ENCODE results near the gene CAMSAP3.
A peak's percentile ranks its signal among the peaks of the same experiment; 100 is the strongest.

Gene CAMSAP3

GRCh38 chr19:7549429-7550148, 46.1 kb upstream of the CAMSAP3 start:
- Histone ChIP-seq H4K20me1 (ENCODE audit: insufficient read depth, low read length) (no peaks in the 10 kb centered on the region), H3K4me1 (ENCODE audit: low read length) (peaks cover 3% of the 10 kb centered on the region; the same call in 1 of the 2 replicates), H3K9me2 (replicated peaks; ENCODE audit: insufficient read depth, low read length) (no peaks in the 10 kb centered on the region), H3K9ac (ENCODE audit: low read length) (no peak overlapping the region), H3K36me3 (replicated peaks; ENCODE audit: insufficient read depth, low read length) (no peaks in the 10 kb centered on the region), H2AFZ (ENCODE audit: low read length) (no peak overlapping the region), H3K4me2 (ENCODE audit: low read depth, low read length) (no peak overlapping the region), H3F3A (ENCODE audit: insufficient read depth, low read length) (no peaks in the 10 kb centered on the region), H3K27ac (ENCODE audit: low read length) (no peak overlapping the region), H3K79me2 (ENCODE audit: low read length) (no peaks in the 10 kb centered on the region), H3K9me3 (replicated peaks; ENCODE audit: insufficient read depth, low read length) (no peaks in the 10 kb centered on the region), H3K27me3 (replicated peaks; ENCODE audit: insufficient read depth, low read length) (no peaks in the 10 kb centered on the region), H3K4me3 (ENCODE audit: low read length) (no peak overlapping the region)
- DNase-seq: no peak
- TF ChIP-seq CTCF (IDR thresholded peaks at IDR 0.05; ENCODE audit: low read length) (no peak), EZH2phosphoT487 (IDR thresholded peaks at IDR 0.05; ENCODE audit: low read length) (no peak), EZH2 (optimal IDR thresholded peaks at IDR 0.05; ENCODE audit: low read depth, low read length) (no peak)

- Histone ChIP-seq H3K9ac (ENCODE audit: low read length) (no peak overlapping the region), H4K20me1 (ENCODE audit: insufficient read depth, low read length) (no peaks in the 10 kb centered on the region), H3K27ac (ENCODE audit: low read length) (no peak overlapping the region), H3K9me2 (replicated peaks; ENCODE audit: insufficient read depth, low read length) (no peaks in the 10 kb centered on the region), H3K79me2 (ENCODE audit: low read length) (no peaks in the 10 kb centered on the region), H3K36me3 (replicated peaks; ENCODE audit: insufficient read depth, low read length) (no peaks in the 10 kb centered on the region), H3K27me3 (replicated peaks; ENCODE audit: insufficient read depth, low read length) (no peaks in the 10 kb centered on the region), H2AFZ (ENCODE audit: low read length) (no peak overlapping the region), H3F3A (ENCODE audit: insufficient read depth, low read length) (no peaks in the 10 kb centered on the region), H3K4me1 (ENCODE audit: low read length) (peaks cover 3% of the 10 kb centered on the region; the same call in 1 of the 2 replicates), H3K4me2 (ENCODE audit: low read depth, low read length) (0 out of 2 replicates have a peak overlapping the region, but pooled peaks have one; percentile 23), H3K9me3 (replicated peaks; ENCODE audit: insufficient read depth, low read length) (no peaks in the 10 kb centered on the region), H3K4me3 (ENCODE audit: low read length) (no peak overlapping the region)
- no peak for DNase-seq
- TF ChIP-seq CTCF (IDR thresholded peaks at IDR 0.05; ENCODE audit: low read length): no peak
- TF ChIP-seq EZH2phosphoT487 (IDR thresholded peaks at IDR 0.05; ENCODE audit: low read length): no peak
- TF ChIP-seq EZH2 (optimal IDR thresholded peaks at IDR 0.05; ENCODE audit: low read depth, low read length): no peak
Observed at GRCh38 chr19:7550169-7550770, 45.4 kb upstream of the CAMSAP3 start.

- no peaks in the 10 kb centered on the region for H3K27me3 ChIP-seq (replicated peaks; ENCODE audit: insufficient read depth, low read length)
- DNase-seq: peak; percentile 89
- no peaks in the 10 kb centered on the region for H3K36me3 ChIP-seq (replicated peaks; ENCODE audit: insufficient read depth, low read length)
- TF ChIP-seq CTCF (IDR thresholded peaks at IDR 0.05; ENCODE audit: low read length) (no peak), EZH2 (optimal IDR thresholded peaks at IDR 0.05; ENCODE audit: low read depth, low read length) (no peak), EZH2phosphoT487 (IDR thresholded peaks at IDR 0.05; ENCODE audit: low read length) (no peak)
- no peaks in the 10 kb centered on the region for H3K9me2 ChIP-seq (replicated peaks; ENCODE audit: insufficient read depth, low read length)
- peaks cover 3% of the 10 kb centered on the region; the same call in 1 of the 2 replicates for H3K4me1 ChIP-seq (ENCODE audit: low read length)
- H3K79me2 ChIP-seq (ENCODE audit: low read length): no peaks in the 10 kb centered on the region
- peak overlapping the region; percentile 61; the same call in 1 of the 2 replicates for H2AFZ ChIP-seq (ENCODE audit: low read length)
- H3K4me2 ChIP-seq (ENCODE audit: low read depth, low read length): peak overlapping the region; percentile 23; the same call in 1 of the 2 replicates
- H3K9me3 ChIP-seq (replicated peaks; ENCODE audit: insufficient read depth, low read length): no peaks in the 10 kb centered on the region
- H3K27ac ChIP-seq (ENCODE audit: low read length): no peak overlapping the region
- no peaks in the 10 kb centered on the region for H4K20me1 ChIP-seq (ENCODE audit: insufficient read depth, low read length)
- H3F3A ChIP-seq (ENCODE audit: insufficient read depth, low read length): no peaks in the 10 kb centered on the region
- no peak overlapping the region for H3K9ac ChIP-seq (ENCODE audit: low read length)
- peak overlapping the region; percentile 31; the same call in 1 of the 2 replicates for H3K4me3 ChIP-seq (ENCODE audit: low read length)
Observed at GRCh38 chr19:7550987-7551761, 44.5 kb upstream of the CAMSAP3 start.

Data from MM.1S (cell line).